GM23338 (cell line): ENCODE data around the gene SOHLH1. TPM values are rescaled to one million over a fixed set of nuclear protein-coding genes. Genes with fewer than 3 reads are reported as not detected.

Source experiments
- ATAC-seq: fragments of 200-7000 bp; cut with Tn5 transposase; 3 replicates; pipeline ENCODE4 v1.9.1; 2020
- DNase-seq: peaks from one replicate; pipeline ENCODE4 v3.0.0-alpha.2; 2015; ENCODE audit warnings: low spot score
- H2AFZ ChIP-seq: fragments of 200-600 bp; sonication (generic); 2 replicates; pipeline ENCODE4 v1.8.0; 2016; ENCODE audit warnings: antibody characterized with exemption, mild to moderate bottlenecking, moderate library complexity
- H3F3A ChIP-seq: fragments of 200-600 bp; sonication (generic); replicated peaks from 2 replicates; pipeline ENCODE4 v1.8.0; 2017; ENCODE audit warnings: antibody characterized with exemption, mixed run types, low read depth
- H3K27ac ChIP-seq: fragments of 200-600 bp; sonication (generic); 2 replicates; pipeline ENCODE4 v1.6.1; 2016; ENCODE audit warnings: low read depth
- H3K27me3 ChIP-seq: fragments of 200-600 bp; sonication (generic); 2 replicates; pipeline ENCODE4 v1.8.0; 2016; ENCODE audit warnings: mild to moderate bottlenecking, mixed run types, moderate library complexity; ENCODE audit not compliant: insufficient read depth
- H3K36me3 ChIP-seq: fragments of 200-600 bp; sonication (generic); 2 replicates; pipeline ENCODE4 v1.8.0; 2016; ENCODE audit warnings: mild to moderate bottlenecking; ENCODE audit not compliant: insufficient read depth
- H3K4me1 ChIP-seq: fragments of 200-600 bp; sonication (generic); 2 replicates; pipeline ENCODE4 v1.8.0; 2016; ENCODE audit warnings: mild to moderate bottlenecking, moderate library complexity; ENCODE audit not compliant: insufficient read depth
- H3K4me2 ChIP-seq: fragments of 200-600 bp; sonication (generic); 2 replicates; pipeline ENCODE4 v1.7.1; 2017; ENCODE audit warnings: mixed run types
- H3K4me3 ChIP-seq: fragments of 200-600 bp; sonication (generic); 2 replicates; pipeline ENCODE4 v1.6.1; 2016; ENCODE audit warnings: mixed run types
- H3K79me2 ChIP-seq: fragments of 200-600 bp; sonication (generic); replicated peaks from 2 replicates; pipeline ENCODE4 v1.8.0; 2017; ENCODE audit warnings: mild to moderate bottlenecking; ENCODE audit not compliant: insufficient read depth
- H3K9me2 ChIP-seq: fragments of 200-600 bp; sonication (generic); 2 replicates; pipeline ENCODE4 v1.8.0; 2017; ENCODE audit not compliant: insufficient read depth
- H4K20me1 ChIP-seq: fragments of 200-600 bp; sonication (generic); replicated peaks from 2 replicates; pipeline ENCODE4 v1.8.0; 2017; ENCODE audit warnings: mild to moderate bottlenecking; ENCODE audit not compliant: insufficient read depth
- H3K27ac Mint-ChIP-seq: 2 replicates; pipeline ENCODE4 v1.8.0; 2020; ENCODE audit warnings: inconsistent platforms, mild to moderate bottlenecking, moderate library complexity, mixed read lengths
- H3K27me3 Mint-ChIP-seq: 3 replicates; pipeline ENCODE4 v1.8.0; 2022; ENCODE audit warnings: low read depth, mild to moderate bottlenecking, moderate library complexity, mixed read lengths, inconsistent platforms; ENCODE audit not compliant: insufficient read depth, poor library complexity
- H3K36me3 Mint-ChIP-seq: 3 replicates; pipeline ENCODE4 v1.8.0; 2021; ENCODE audit warnings: low read depth, mild to moderate bottlenecking, inconsistent platforms, moderate library complexity, mixed read lengths
- H3K4me1 Mint-ChIP-seq: 3 replicates; pipeline ENCODE4 v1.8.0; 2020; ENCODE audit warnings: mild to moderate bottlenecking, inconsistent platforms, mixed read lengths
- H3K4me3 Mint-ChIP-seq: 3 replicates; pipeline ENCODE4 v1.8.0; 2021; ENCODE audit warnings: moderate library complexity, mild to moderate bottlenecking, inconsistent platforms, mixed read lengths
- H3K9me3 Mint-ChIP-seq: 3 replicates; pipeline ENCODE4 v1.8.0; 2020; ENCODE audit warnings: moderate library complexity, mild to moderate bottlenecking, inconsistent platforms, mixed read lengths
- CREB1 ChIP-seq: fragments of 250-450 bp; sonication (Bioruptor Pico); IDR thresholded peaks from 2 replicates; pipeline ENCODE4 v1.5.0; 2020; ENCODE audit warnings: low read depth, mild to moderate bottlenecking, moderate library complexity
- CTCF ChIP-seq, 2 experiments: fragments of 200-600 bp in 1 of 2; sonication (generic) in 1 of 2; conservative IDR thresholded peaks; 2 replicates each; pipeline versions ENCODE4 v1.5.1 to v1.6.1; 2016 to 2017; ENCODE audit warnings: antibody characterized with exemption in 2 of 2, low read depth in 2 of 2, mild to moderate bottlenecking in 2 of 2, moderate library complexity in 1 of 2
- ETS1 ChIP-seq: IDR thresholded peaks from 2 replicates; pipeline ENCODE4 v1.6.1; 2016; ENCODE audit warnings: antibody characterized with exemption
- EZH2 ChIP-seq: fragments of 200-600 bp; sonication (generic); IDR thresholded peaks from one replicate; pipeline ENCODE4 v1.8.0; 2017; ENCODE audit warnings: antibody characterized with exemption, mild to moderate bottlenecking, low read depth; ENCODE audit not compliant: unreplicated experiment
- EZH2phosphoT487 ChIP-seq: fragments of 200-600 bp; sonication (generic); IDR thresholded peaks from one replicate; pipeline ENCODE4 v1.8.1; 2018; ENCODE audit warnings: antibody characterized with exemption; ENCODE audit not compliant: unreplicated experiment
- JUNB ChIP-seq: IDR thresholded peaks from one replicate; pipeline ENCODE4 v1.6.1; 2016; ENCODE audit warnings: antibody characterized with exemption; ENCODE audit not compliant: unreplicated experiment
- POLR2AphosphoS5 ChIP-seq: IDR thresholded peaks from 2 replicates; pipeline ENCODE4 v1.6.1; 2016; ENCODE audit warnings: antibody characterized with exemption, low read depth
- REST ChIP-seq: IDR thresholded peaks from one replicate; pipeline ENCODE4 v1.6.1; 2018; ENCODE audit warnings: antibody characterized with exemption; ENCODE audit not compliant: unreplicated experiment
- STAT1 ChIP-seq: IDR thresholded peaks from one replicate; pipeline ENCODE4 v1.6.1; 2016; ENCODE audit warnings: antibody characterized with exemption; ENCODE audit not compliant: unreplicated experiment
- ZNF331 ChIP-seq: fragments of 250-450 bp; sonication (Bioruptor Pico); IDR thresholded peaks from 2 replicates; pipeline ENCODE4 v1.5.0; 2020; ENCODE audit warnings: low read depth, mild to moderate bottlenecking, moderate library complexity
- polyA plus RNA-seq: library from polyadenylated mRNA; unstranded; fragments of >200 nt; fragmentation: Nextera tagmentation; extraction: Ambion mirVana; gene quantifications from 2 replicates; pipeline ENCODE4 v1.2.1, GENCODE V29; 2016
- total RNA-seq: library from RNA; depleted of rRNA; stranded (reverse); fragments of >200 nt; shearing (Covaris generic); gene quantifications from 2 replicates; pipeline ENCODE4 v1.2.3, GENCODE V29; 2014

Gene SOHLH1
- total and polyA plus RNA-seq, 2 experiments from 2014 or later, result 0.21 TPM; not detected in 1

DNA sequence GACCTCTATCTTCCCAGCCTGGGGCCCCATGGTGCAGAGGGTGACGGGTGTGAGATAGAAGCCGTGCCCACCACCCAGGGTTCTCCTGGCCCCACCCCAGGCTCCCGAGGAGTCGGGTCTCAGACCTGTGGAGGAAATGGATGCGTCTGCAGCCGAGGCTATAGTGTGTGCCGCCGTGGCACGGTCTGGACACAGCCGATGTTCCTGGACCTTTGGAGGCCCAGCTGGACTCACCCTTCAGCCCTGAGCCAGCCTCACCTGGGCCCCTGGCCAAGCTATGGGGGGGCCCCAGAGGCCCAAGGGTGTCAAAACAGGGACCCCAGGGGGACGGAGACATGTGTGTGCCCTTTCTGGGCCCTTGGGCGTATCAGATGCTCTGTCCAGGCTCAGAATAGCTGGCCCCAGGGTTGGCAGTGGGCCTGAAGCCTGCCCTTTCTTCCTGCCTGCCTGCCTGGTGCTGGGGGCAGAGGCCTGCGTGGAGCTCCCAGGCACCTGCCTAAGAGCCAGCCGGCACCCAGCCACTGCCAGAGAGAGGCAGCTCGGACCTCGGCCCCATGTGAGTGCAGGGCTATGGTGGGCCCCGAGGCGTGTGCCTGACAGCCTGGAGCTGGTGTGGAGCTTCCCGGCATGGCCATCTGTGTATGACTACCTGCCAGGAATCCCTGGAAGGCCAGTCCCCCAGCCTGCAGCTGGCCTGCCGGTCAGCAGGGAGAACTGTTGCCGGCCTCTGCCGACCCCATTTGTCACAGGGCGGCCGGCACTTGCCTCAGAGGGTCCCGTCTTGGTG lies 44.5 kb upstream of the SOHLH1 start:
- Histone ChIP-seq H3F3A (no peaks in the 10 kb centered on the region), H3K36me3 (no peaks in the 10 kb centered on the region), H3K4me3 (no peak overlapping the region), H3K79me2 (no peaks in the 10 kb centered on the region), H3K4me1 (no peaks in the 10 kb centered on the region), H2AFZ (no peak overlapping the region), H3K27ac (no peak overlapping the region), H3K27me3 (no peaks in the 10 kb centered on the region), H3K4me2 (no peak overlapping the region), H3K9me2 (no peaks in the 10 kb centered on the region), H4K20me1 (no peaks in the 10 kb centered on the region)
- Mint-ChIP-seq H3K4me3 (no peak overlapping the region), H3K27me3 (no peaks in the 10 kb centered on the region), H3K4me1 (no peaks in the 10 kb centered on the region), H3K9me3 (no peaks in the 10 kb centered on the region), H3K27ac (no peak overlapping the region), H3K36me3 (no peaks in the 10 kb centered on the region)
- TF ChIP-seq CTCF (conservative IDR thresholded peaks at IDR 0.05; ENCODE audit: low read depth in 2 of 2) (no peak), EZH2phosphoT487 (no peak), CREB1 (no peak), EZH2 (no peak), ETS1 (no peak), REST (no peak), POLR2AphosphoS5 (no peak), STAT1 (no peak), JUNB (no peak), ZNF331 (CRISPR knock-in tag) (no peak)
- DNase-seq (no peak), ATAC-seq (no peak)
